Suprapubic skin (tissue), 3 donors: ENCODE measurements around the gene SEMA5B.

Experiments
- CTCF ChIP-seq, 2 donors: fragments of 200-600 bp in 1 of 2; fragments of 450-650 bp in 1 of 2; sonication (generic) in 1 of 2; IDR thresholded peaks; one replicate each; pipeline ENCODE4 v1.5.1; 2016 to 2019; ENCODE audit warnings: antibody characterized with exemption in 2 of 2, mild to moderate bottlenecking in 1 of 2, moderate library complexity in 1 of 2
- EP300 ChIP-seq: sonication (generic); formaldehyde crosslinking; IDR thresholded peaks from one replicate; pipeline ENCODE4 v1.6.1; 2017; ENCODE audit warnings: antibody characterized with exemption

GRCh38 chr3:122886946-122887345, 140.6 kb downstream of the SEMA5B start:
- TF ChIP-seq CTCF (IDR thresholded peaks at IDR 0.05) (no peak), EP300 (no peak)
